ENCODE results near the gene FTCD.

The FTCD gene

GRCh38 chr21:46104104-46104503, 51.3 kb downstream of the FTCD start:
- no peak for DNase-seq

DNA sequence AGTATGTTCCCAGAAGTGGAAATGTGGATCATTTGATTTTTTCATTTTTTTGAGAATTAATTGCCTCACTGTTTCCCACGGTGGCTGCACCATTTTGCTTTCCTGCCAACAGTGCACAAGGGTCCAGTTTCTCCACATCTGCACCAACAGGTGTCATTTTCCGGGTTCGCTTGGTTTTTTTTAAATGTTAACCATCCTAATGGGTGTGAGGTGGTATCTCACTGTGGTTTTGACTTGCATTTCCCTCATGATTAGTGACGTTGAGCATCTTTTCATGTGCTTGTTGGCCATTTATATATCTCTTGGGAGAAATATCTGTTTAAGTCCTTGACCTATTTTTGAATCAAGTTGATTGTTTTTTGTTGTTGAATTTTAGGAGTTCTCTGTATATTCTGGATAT, 54.5 kb downstream of the FTCD start:
- no peak for DNase-seq

DNA sequence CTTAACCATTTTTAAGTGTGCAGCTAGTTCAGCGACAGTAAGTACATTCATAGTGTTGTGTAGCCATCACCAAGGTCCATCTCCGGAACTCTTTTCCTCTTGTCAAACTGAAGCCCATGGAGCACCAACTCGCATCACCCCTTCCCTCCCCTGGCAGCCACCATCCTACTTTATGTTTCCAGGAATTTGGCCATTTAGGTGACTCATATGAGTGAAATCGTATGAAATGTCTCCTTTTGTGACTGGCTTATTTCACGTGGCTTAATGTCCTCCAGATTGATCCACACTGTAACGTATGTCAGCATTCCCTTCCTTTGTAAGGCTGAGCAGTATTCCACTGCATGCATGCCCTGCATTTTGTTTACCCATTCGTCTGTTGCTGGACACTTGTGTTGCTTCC, 55.0 kb downstream of the FTCD start:
- no peak for DNase-seq

DNA sequence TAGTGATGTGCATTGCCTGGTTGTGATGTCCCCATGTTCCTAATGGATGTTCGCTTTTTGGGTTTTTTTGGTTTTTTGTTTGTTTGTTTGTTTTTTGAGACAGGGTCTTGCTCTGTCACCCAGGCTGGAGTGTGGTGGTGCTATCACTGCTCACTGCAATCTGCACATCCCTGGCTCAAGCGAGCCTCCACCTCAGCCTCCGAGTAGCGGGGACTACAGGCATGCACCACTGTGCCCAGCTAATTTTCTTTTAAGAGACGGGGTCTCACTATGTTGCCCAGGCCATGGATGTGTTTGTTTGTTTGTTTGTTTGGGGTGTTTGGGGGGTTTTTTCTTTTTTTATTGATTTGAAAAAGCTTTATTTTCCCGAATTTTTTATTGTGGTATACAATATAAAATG, 55.4 kb downstream of the FTCD start:
- DNase-seq, result no peak

GRCh38 chr21:46099476-46099875, 55.9 kb downstream of the FTCD start:
- DNase-seq, result no peak

- no peak for DNase-seq
Measured at GRCh38 chr21:46098303-46099141, 56.9 kb downstream of the FTCD start.

DNA sequence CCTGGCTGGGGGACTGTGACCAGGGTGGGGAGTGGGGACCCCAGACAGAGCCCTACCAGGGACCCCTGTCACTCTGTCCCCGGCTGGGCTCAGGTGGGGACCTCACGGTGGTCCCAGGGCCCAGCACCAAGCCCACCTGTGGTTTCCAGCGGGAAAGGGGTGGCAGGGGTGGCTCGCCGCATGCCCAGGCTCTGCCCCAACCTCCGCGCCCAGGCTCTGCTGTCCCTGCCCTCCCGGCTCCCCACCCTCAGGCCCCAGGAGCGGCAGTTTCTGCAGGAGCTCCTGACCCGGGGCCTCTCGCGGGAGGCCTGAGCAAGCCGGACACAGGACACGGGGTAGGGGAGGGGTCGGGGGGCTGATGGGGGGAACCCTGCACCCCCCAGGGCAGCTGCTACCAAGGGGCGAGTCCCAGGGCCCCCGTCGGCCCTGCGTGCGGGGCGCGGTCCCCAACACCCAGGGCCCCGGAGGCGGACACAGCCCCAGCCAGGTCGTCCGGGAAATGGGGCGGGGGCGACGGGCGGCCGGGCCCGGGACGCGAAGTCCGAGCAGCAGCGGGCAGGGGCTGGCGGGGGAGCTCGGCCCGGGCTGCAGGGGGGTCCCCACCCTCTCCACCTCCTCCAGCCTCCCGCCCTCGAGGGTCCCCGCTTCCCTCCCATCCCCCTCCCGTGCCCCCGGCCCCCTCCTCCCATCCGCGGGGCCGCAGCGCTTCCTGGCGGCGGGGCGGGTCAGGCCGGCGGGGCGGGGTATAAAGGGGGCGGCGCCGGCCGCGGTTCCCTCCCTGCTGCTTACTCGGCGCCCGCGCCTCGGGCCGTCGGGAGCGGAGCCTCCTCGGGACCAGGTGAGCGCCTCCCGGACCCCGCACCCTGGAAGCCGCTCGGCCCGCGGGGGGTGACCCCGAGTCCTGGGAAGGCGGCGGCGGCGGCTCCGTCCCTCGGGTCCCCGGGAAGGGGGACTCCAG, 57.8 kb downstream of the FTCD start, which contains the start of gene COL6A2:
Gene COL6A2 (plus strand): TSS at position 777 of the 958 bp plus-strand sequence.
- DNase-seq, result no peak

DNA sequence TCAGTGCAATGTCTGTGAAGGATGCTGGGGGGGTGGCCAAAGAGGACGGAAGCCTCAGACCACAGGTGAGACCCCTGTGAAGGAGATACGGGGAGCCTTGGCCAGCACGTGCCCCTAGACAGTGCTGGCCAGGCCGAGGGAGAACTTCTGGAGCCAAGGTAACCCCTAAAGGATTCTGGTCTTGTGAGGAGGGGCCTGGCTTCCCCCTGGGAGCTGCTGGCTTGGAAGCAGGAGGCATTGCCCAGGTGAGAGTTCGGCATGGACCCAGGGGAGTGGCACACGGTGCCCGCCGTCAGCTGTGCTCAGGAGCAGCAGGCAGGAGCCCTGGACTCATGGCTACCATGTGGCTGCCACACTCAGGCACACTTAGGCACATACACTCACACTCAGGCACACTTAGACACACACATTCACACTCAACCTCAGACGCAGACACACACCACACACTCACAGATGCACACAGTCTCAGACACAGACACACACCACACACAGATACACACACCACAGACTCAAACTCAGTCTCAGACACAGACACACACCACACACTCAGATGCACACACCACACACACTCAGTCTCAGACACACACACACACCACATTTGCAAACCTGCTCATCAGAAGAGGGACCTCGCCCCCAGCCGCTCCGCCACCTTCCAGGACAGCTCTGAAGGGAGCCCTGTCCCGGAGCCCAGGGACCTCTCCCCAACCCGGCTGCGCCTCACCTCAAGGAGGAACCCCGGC, 58.6 kb downstream of the FTCD start:
- no peak for DNase-seq

DNA sequence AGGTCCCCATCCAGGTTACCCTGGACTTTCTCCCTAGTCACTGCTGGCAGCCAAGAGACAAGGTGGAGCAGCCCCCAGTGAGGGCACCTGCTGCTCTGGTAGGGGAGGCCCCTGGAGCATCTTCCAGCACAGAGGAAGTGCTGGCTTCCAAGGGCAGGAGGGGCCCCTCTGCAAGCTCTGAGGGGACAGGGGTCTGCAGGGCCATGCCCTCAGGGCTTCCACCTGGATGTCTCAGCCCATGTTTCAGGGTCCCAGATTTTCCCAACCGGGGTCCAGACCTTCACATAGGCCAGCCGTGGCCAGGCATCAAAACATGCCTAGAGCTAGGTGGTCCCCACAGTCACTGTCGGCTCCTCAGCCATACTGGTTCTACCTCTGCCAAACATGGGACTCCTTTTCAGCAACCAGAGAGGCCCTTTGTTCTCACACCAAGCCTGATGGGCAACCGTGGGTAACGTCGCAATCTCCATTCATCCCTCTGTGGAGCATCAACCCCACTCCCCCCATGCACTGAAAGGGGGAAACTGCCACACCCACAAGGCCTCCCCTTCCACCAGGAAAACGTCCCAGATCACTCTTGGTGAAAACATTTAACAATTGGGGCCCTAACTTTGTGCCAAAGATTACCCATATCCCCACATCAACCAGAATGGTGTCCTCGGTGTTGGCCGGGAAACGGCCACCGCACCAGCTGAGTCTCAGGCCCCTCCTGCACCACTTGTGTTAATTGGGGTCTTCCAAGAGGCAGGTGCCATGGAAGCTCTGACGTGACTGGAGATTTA, 59.4 kb downstream of the FTCD start:
- DNase-seq, result no peak

- no peak for DNase-seq
Measured at GRCh38 chr21:46095083-46095719, 60.2 kb downstream of the FTCD start.

DNA sequence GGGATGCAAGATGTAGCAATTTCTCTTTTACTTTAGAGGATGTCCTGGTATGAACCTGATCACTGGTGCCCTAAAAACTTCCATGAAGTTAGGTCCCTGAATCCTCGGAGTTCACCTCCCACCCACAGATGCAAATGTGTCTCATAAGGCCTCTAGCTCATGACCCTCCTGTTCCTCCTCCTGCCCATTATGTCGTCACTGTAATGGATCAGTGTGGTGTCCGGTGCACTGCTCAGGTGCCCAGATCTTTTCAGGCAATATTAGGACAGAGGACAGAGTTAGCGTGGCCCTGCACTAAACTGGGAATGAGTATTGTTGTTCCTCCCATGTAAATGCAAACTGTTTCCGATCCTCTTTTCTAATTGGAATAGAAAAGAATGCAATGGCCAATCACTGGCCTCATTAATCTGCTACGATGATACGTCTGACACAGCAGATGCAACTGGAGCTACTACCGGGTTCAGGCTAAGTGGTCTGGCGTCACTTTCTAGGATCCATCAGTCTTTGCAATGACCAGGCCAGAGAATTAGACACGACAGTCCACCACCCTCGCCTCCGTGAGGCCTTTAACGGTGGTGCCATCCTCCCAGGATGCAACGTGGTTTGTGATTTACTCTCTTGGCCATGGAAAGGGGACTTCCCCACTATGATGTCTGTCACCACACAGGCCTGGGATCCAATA, 60.8 kb downstream of the FTCD start:
- no peak for DNase-seq

DNA sequence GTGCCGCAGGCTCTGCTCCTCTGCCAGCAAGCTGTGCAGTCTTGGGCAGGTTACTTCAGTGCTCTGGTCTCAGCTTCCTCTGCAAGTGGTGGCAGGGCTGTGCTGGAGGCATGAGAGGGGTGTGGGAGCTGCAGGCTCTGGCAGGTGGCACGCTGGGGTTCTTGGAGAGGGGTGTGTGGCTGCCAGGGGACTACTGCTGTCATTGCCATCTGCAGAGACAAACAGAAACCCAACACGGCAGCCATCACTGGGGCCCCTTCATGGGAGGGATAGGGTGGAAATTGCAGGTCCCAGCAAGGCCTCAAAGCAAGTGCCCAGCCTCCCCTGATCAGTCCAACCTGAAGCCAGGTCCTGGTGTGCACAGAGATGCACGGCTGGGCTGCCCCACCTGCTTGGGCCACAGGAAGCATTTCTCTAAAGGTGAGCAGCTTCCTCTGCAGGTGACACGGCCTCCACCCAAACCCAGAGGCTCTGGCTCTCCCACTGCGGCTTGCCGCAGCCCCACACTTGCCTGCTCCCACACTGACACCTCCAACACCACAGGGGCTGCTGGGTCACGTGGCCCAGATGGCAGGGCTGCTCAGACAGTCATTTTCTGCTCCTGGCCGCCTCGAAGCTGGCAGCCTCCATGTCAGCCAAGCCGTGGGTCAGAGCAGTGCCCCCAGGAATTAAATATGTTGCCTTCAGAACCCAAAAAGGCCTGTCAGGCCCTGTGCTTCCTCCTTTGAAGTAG, 61.5 kb downstream of the FTCD start:
- DNase-seq, result no peak

- DNase-seq, result no peak
Measured at GRCh38 chr21:46092811-46093667, 62.3 kb downstream of the FTCD start.

GRCh38 chr21:46092026-46092764, 63.2 kb downstream of the FTCD start:
- DNase-seq, result no peak

DNA sequence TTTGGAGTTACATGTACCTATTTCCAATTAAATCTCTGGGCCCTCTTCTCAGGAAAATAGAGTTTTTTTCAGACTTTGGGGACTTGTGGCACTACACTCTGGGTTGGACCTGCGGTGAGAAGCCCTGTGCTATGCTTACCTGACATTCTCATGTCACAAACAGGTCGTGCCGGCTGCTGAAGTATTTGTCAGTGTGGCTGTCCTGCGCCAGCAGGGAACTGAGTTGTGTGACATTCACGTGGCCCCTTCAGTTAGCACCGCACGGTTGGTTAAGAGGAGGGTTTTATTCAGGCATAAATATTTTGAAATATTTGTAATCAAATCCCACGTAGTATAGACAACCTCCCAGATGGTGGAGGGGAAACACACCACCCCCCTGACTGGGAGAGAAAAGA, 63.8 kb downstream of the FTCD start:
- DNase-seq, result no peak

- no peak for DNase-seq
Measured at GRCh38 chr21:46091118-46091517, 64.3 kb downstream of the FTCD start.

DNA sequence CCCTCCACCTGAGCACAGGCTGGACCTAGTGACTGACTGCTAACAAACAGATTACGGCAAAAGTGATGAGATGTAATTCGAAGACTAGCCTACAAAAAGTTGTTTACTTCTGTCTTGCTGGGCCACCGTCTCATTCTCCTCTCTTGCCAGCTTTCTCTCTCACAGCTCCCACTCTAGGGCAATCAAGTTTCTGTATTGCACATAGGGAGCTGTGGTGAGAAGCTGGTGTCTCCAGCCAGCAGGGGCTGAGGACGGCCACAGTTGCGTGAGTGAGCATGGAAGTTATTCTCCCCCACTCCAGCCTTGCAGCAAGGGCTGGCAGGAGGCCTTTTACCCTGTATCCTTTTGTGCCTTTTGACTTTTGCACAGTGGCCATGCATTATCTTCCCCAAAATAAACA, 66.1 kb downstream of the FTCD start:
- no peak for DNase-seq

DNA sequence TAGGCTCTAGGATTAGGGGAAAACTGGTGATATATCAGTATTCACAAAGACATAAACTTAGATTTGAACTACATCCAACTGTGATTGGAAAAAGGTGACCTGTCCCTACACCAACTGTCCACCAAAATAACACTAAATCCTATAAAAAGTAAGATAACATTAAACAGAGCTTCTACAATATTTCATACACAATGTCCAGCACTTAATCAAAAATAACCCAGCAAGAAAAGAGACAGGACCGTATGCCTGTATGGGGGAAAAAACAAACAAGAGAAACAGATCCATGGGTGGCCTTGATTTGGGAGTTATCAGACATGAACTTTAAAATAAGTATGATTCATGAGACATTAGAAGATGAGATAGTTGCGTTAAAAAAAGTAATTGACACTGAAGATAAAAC, 67.2 kb downstream of the FTCD start:
- no peak for DNase-seq

- DNase-seq, result no peak
Measured at GRCh38 chr21:46087641-46088040, 67.7 kb downstream of the FTCD start.

Data from NCI-H1092 treated with DMSO at 0.1 percent for 48 hours (cell line).